RWPE1 (cell line): ENCODE results near the gene HOXB2.

Experiments
- CTCF ChIA-PET: fragments of 350-600 bp; sonication (Branson Sonifier 250); formaldehyde crosslinking; extraction: SDS; loops from one replicate; lab custom pipeline; 2021; lab: Yijun Ruan, JAX
- POLR2A ChIA-PET: fragments of 400-600 bp; formaldehyde crosslinking; extraction: SDS; loops from one replicate; lab custom pipeline; 2020; ENCODE audit warnings: antibody characterized with exemption; ENCODE audit not compliant: low non-redundant PET; lab: Yijun Ruan, JAX
- DNase-seq: peaks from one replicate; pipeline ENCODE4 v3.0.0; 2012; ENCODE audit warnings: low spot score
- H3K27ac ChIP-seq: fragments of 450-650 bp; 2 replicates; pipeline ENCODE4 v1.5.1; 2017
- TF ChIP-seq, protein P1 (sequence below): fragments of 450-650 bp; conservative IDR thresholded peaks from 2 replicates; pipeline ENCODE4 v1.5.1; 2017; ENCODE audit warnings: low read depth, mild to moderate bottlenecking

Gene HOXB2

GRCh38 chr17:48543107-48543853 lies 1.6 kb downstream of the HOXB2 start:
- TF ChIP-seq, protein P1, sequence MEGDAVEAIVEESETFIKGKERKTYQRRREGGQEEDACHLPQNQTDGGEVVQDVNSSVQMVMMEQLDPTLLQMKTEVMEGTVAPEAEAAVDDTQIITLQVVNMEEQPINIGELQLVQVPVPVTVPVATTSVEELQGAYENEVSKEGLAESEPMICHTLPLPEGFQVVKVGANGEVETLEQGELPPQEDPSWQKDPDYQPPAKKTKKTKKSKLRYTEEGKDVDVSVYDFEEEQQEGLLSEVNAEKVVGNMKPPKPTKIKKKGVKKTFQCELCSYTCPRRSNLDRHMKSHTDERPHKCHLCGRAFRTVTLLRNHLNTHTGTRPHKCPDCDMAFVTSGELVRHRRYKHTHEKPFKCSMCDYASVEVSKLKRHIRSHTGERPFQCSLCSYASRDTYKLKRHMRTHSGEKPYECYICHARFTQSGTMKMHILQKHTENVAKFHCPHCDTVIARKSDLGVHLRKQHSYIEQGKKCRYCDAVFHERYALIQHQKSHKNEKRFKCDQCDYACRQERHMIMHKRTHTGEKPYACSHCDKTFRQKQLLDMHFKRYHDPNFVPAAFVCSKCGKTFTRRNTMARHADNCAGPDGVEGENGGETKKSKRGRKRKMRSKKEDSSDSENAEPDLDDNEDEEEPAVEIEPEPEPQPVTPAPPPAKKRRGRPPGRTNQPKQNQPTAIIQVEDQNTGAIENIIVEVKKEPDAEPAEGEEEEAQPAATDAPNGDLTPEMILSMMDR, result 0 out of 2 replicates have a peak, but pooled peaks have one; percentile 9
- ChIA-PET CTCF (interaction anchor here (0.6 kb wide), 1 partner anchor 1189 kb away, joined by 3 read pairs; no protein-coding TSS in a partner anchor), POLR2A (no interaction called here)
- no peak for DNase-seq
- H3K27ac ChIP-seq, result no peak overlapping the region

- CTCF ChIA-PET, result interaction anchor here (0.6 kb wide), 1 partner anchor 1188 kb away, joined by 3 read pairs; no protein-coding TSS in a partner anchor
- POLR2A ChIA-PET, result no interaction called here
- H3K27ac ChIP-seq, result no peak overlapping the region
- TF ChIP-seq, protein P1, result no peak
- DNase-seq, result no peak
Measured at GRCh38 chr17:48542698-48543106, 2.2 kb downstream of the HOXB2 start.

DNA sequence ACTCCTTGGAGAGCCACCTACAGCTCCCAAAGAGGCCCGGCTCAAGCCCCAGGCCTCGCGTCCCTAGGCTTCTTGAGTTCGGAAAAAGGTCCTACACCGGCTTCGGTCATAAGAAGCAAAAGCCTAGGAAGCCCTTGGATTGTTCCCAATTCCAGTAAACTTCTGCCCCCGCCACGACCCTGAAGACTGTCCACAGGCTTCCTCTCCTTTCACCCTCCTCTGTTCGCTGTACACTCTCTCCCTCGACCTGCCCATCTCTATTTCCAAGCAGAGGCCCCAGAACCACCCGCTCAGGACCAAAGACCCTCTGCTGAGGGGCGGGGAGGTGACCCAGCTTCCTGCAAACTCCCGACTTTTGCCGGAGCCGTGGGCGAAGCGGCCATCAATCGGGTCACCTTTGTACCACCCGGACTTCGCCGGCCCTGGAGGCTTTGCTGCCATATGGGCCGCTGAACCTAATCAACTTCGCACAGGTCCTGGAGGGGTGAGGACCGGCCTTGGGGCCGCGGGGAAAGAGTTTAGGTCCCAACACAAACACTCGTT lies 2.7 kb downstream of the HOXB2 start:
- TF ChIP-seq, protein P1, result no peak
- POLR2A ChIA-PET, result no interaction called here
- no peak for DNase-seq
- CTCF ChIA-PET, result interaction anchor here (0.6 kb wide), 1 partner anchor 1187 kb away, joined by 3 read pairs; no protein-coding TSS in a partner anchor
- no peak overlapping the region for H3K27ac ChIP-seq

- TF ChIP-seq, protein P1, result no peak
- ChIA-PET POLR2A (no interaction called here), CTCF (no interaction called here)
- no peak for DNase-seq
- no peak overlapping the region for H3K27ac ChIP-seq
Measured at GRCh38 chr17:48541577-48542113, 3.3 kb downstream of the HOXB2 start.

- POLR2A ChIA-PET, result no interaction called here
- no peak overlapping the region for H3K27ac ChIP-seq
- no peak for DNase-seq
- TF ChIP-seq, protein P1, result no peak
- CTCF ChIA-PET, result no interaction called here
Measured at GRCh38 chr17:48541036-48541576, 3.8 kb downstream of the HOXB2 start.

DNA sequence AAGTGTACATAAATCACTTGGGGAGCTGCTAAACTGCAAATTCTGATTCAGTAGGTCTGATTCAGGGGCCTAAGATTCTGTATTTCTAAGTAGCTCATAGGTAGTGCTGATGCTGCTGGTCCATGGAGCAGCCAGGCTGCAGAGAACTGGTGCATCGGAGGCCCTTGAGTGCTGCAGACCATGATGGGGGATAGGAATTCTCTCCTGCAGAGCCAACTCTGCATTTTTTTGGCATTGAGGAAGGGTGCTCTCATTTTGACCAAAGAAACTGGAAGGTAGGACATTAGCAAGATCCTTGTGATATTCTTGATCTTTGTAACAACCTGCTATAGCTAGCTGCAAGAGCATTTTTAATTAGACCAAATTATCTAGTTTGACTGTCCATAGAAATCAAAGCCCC lies 4.7 kb downstream of the HOXB2 start:
- no peak overlapping the region for H3K27ac ChIP-seq
- ChIA-PET POLR2A (no interaction called here), CTCF (interaction anchor here (0.7 kb wide), 1 partner anchor 281 kb away, joined by 3 read pairs; no protein-coding TSS in a partner anchor)
- TF ChIP-seq, protein P1, result no peak
- DNase-seq, result no peak
